Psoas muscle (tissue), 8 donors: ENCODE results near the gene R3HDM2. TPM values are rescaled to one million over a fixed set of nuclear protein-coding genes. Genes with fewer than 3 reads are reported as not detected.

ENCODE experiments used
- ATAC-seq, 4 donors: fragments of 200-7000 bp; cut with Tn5 transposase; one replicate each; pipeline ENCODE4 v1.9.1; 2020; ENCODE audit warnings: moderate library complexity in 3 of 4, mild to moderate bottlenecking in 2 of 4
- DNase-seq, 2 donors: peaks; one replicate each; pipeline ENCODE4 v3.0.0-alpha.2; 2020
- H3K27ac ChIP-seq: fragments of 200-600 bp; one replicate; pipeline ENCODE4 v1.8.0; 2022
- H3K27me3 ChIP-seq, 3 donors: fragments of 200-600 bp in 1 of 3; one replicate each; pipeline versions ENCODE4 v1.6.1 to v1.8.0; 2013 to 2022; ENCODE audit warnings: low read length in 2 of 3, mild to moderate bottlenecking in 2 of 3, moderate library complexity in 1 of 3; ENCODE audit not compliant: insufficient read depth in 3 of 3
- H3K36me3 ChIP-seq, 2 donors: fragments of 200-600 bp in 1 of 2; one replicate each; pipeline versions ENCODE4 v1.6.1 to v1.8.0; 2013 to 2022; ENCODE audit warnings: low read depth in 1 of 2, mild to moderate bottlenecking in 1 of 2, moderate library complexity in 1 of 2; ENCODE audit not compliant: insufficient read depth in 1 of 2
- H3K4me1 ChIP-seq: fragments of 200-600 bp; one replicate; pipeline ENCODE4 v1.8.0; 2022
- H3K4me3 ChIP-seq: fragments of 200-600 bp; one replicate; pipeline ENCODE4 v1.8.0; 2022; ENCODE audit warnings: mild to moderate bottlenecking
- H3K9me3 ChIP-seq: fragments of 200-600 bp; one replicate; pipeline ENCODE4 v1.8.0; 2022
- CTCF ChIP-seq: fragments of 200-600 bp; IDR thresholded peaks from one replicate; pipeline ENCODE4 v1.8.0; 2022; ENCODE audit warnings: antibody characterized with exemption
- WGBS, 3 donors: extraction: QIAGEN DNeasy Blood & Tissue Kit; methylation state at CpG; one replicate each; pipeline versions ENCODE4 v1.1.6 to v1.1.7; 2013; 5-methylcytosine and 5-hydroxymethylcytosine counted together
- intact Hi-C, 2 donors: fragments of 100-400 bp; cut with DNase I; formaldehyde crosslinking; loops; one replicate each; pipeline versions ENCODE4 v1.11.0 to v1.14.2; 2022
- polyA plus RNA-seq, 3 donors: library from polyadenylated mRNA; stranded (reverse); fragments of 200-250 nt; gene quantifications; one replicate each; pipeline ENCODE4 v1.2.3, GENCODE V29; 2013
- total RNA-seq, 4 donors: library from RNA; stranded (reverse); fragmentation: NEBNext Ultra II Directional in 2 of 4; extraction: Animal tissue kit (Norgen Biotek cat#: 25700) in 2 of 4; gene quantifications; one replicate each; pipeline versions ENCODE4 v1.2.1 to v1.2.4, GENCODE V29; 2021 to 2023
- donor health status: healthy with polysubstance abuse.
- donor health status: DM: no; HTN: no; CAD: no; lungs with moderate emphysema.
- donor health status: Bipolar disorder and iron deficiency.
- donor health status: healthy.
- donor health status: DM: yes; HTN: yes; CAD: no.
- donor health status: DM: no; HTN: no; CAD: no.
- donor health status: DM: no; HTN: no; CAD: no.
- donor health status: DM: yes; HTN: yes; CAD: no.

Gene R3HDM2
- total and polyA plus RNA-seq, 7 donors: 12.1 to 64.9 (median 41.4) TPM

- peak; percentile 21 to 66 (median 40) for ATAC-seq
- intact Hi-C loops: loop anchor here (5.0 kb wide), 2 partner anchors 152 to 192 kb away; no protein-coding TSS in a partner anchor
- H3K27me3 ChIP-seq: no peaks in the 10 kb centered on the region
- H3K4me1 ChIP-seq: peaks cover 35% of the 10 kb centered on the region
- H3K9me3 ChIP-seq: no peaks in the 10 kb centered on the region
- peak within 1 kb of the TSS; percentile 65 for H3K27ac ChIP-seq
- WGBS, 3 donors: 22 to 23% (median 23%) methylated on average over 9 to 10 of the region's 10 CpGs
- peak; percentile 64 to 80 for DNase-seq
- H3K36me3 ChIP-seq: no peaks in the 10 kb centered on the region
- H3K4me3 ChIP-seq: peak within 1 kb of the TSS; percentile 34
- no peak for TF ChIP-seq CTCF
Observed at GRCh38 chr12:57454566-57455373, 23.9 kb upstream of the R3HDM2 start, which contains the start of gene INHBE. Gene INHBE, plus strand, starts transcription at chr12:57455307. Its CDS starts 230 bp downstream, at chr12:57455537.

GRCh38 chr12:57454213-57454565, 23.3 kb upstream of the R3HDM2 start:
- no peaks in the 10 kb centered on the region for H3K27me3 ChIP-seq
- H3K9me3 ChIP-seq: no peaks in the 10 kb centered on the region
- TF ChIP-seq CTCF: no peak
- H3K27ac ChIP-seq: peak overlapping the region; percentile 65
- intact Hi-C loops: loop anchor here in 1 of 2 donors (5.0 kb wide), 1 partner anchor 152 kb away; no protein-coding TSS in a partner anchor
- peaks cover 35% of the 10 kb centered on the region for H3K4me1 ChIP-seq
- H3K36me3 ChIP-seq: no peaks in the 10 kb centered on the region
- no peak overlapping the region for H3K4me3 ChIP-seq
- WGBS, 3 donors: 96 to 100% (median 99%) methylated on average over 2 of the region's 2 CpGs
- ATAC-seq (no peak), DNase-seq (no peak)

- H3K4me3 ChIP-seq: peak overlapping the region; percentile 39
- peak overlapping the region; percentile 87 for H3K27ac ChIP-seq
- intact Hi-C loops: loop anchor here (2.0 to 5.0 kb wide), 2 partner anchors 146 to 151 kb away; no protein-coding TSS in a partner anchor
- no peaks in the 10 kb centered on the region for H3K36me3 ChIP-seq
- H3K4me1 ChIP-seq: peaks cover 35% of the 10 kb centered on the region
- ATAC-seq: peak; percentile 71 to 87 (median 81)
- no peaks in the 10 kb centered on the region for H3K27me3 ChIP-seq
- peak; percentile 80 to 90 for DNase-seq
- H3K9me3 ChIP-seq: no peaks in the 10 kb centered on the region
- peak; percentile 90 for TF ChIP-seq CTCF
- WGBS, 3 donors: 18 to 24% (median 22%) methylated on average over 7 of the region's 7 CpGs
Observed at GRCh38 chr12:57452937-57453509, 22.2 kb upstream of the R3HDM2 start.

- H3K4me3 ChIP-seq: peak overlapping the region; percentile 39
- TF ChIP-seq CTCF: no peak
- peak; percentile 79 to 88 (median 83) for ATAC-seq
- no peaks in the 10 kb centered on the region for H3K9me3 ChIP-seq
- WGBS, 3 donors: 7 to 13% (median 9%) methylated on average over 9 of the region's 9 CpGs
- peak; percentile 38 to 64 for DNase-seq
- no peaks in the 10 kb centered on the region for H3K27me3 ChIP-seq
- peaks cover 35% of the 10 kb centered on the region for H3K4me1 ChIP-seq
- intact Hi-C loops: loop anchor here (2.0 to 5.0 kb wide), 2 partner anchors 146 to 150 kb away; no protein-coding TSS in a partner anchor
- H3K27ac ChIP-seq: peak overlapping the region; percentile 87
- H3K36me3 ChIP-seq: no peaks in the 10 kb centered on the region
Observed at GRCh38 chr12:57452181-57452936, 21.5 kb upstream of the R3HDM2 start.
